ENCODE results near the gene FIBIN.

FIBIN gene

GRCh38 chr11:27002838-27003237, 8.9 kb downstream of the FIBIN start:
- H3K4me3 ChIP-seq (ENCODE audit: low read length) = no peak overlapping the region
- H3K9me3 ChIP-seq (ENCODE audit: control insufficient read depth, low read length) = no peaks in the 10 kb centered on the region
- no peak overlapping the region for H3K9ac ChIP-seq (ENCODE audit: low read length)
- DNase-seq (ENCODE audit: low read depth) = no peak
- H3K4me1 ChIP-seq (ENCODE audit: control insufficient read depth, insufficient read depth, low read length) = peaks cover 9% of the 10 kb centered on the region
- H3K36me3 ChIP-seq (ENCODE audit: control insufficient read depth, insufficient read depth, low read length, severe bottlenecking) = no peaks in the 10 kb centered on the region
- no peaks in the 10 kb centered on the region for H3K27me3 ChIP-seq (replicated peaks; ENCODE audit: control insufficient read depth, insufficient read depth, low read length)

DNA sequence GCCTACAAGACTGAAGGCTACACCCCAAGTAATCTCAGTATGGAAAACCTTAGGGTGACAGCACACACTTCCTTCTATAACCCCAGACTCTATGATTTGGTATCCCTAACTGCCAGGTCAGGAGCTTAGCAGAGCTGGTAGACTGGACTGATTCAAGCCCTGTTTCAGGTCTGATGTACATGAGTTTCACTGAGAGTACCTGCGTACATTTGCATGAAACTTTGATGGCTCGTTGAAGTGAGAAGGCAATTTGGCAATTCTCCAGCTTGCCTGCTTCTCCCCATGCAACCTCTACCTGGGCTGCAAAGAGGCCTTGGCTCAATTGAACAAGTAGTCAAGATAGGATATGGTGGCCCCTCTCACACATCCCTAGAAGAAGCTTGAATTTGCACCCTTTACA, 10.2 kb downstream of the FIBIN start:
- Histone ChIP-seq H3K36me3 (ENCODE audit: control insufficient read depth, insufficient read depth, low read length, severe bottlenecking) (no peaks in the 10 kb centered on the region), H3K27me3 (replicated peaks; ENCODE audit: control insufficient read depth, insufficient read depth, low read length) (no peaks in the 10 kb centered on the region), H3K4me1 (ENCODE audit: control insufficient read depth, insufficient read depth, low read length) (peaks cover 9% of the 10 kb centered on the region), H3K9ac (ENCODE audit: low read length) (no peak overlapping the region), H3K9me3 (ENCODE audit: control insufficient read depth, low read length) (no peaks in the 10 kb centered on the region), H3K4me3 (ENCODE audit: low read length) (no peak overlapping the region)
- no peak for DNase-seq (ENCODE audit: low read depth)

- H3K9ac ChIP-seq (ENCODE audit: low read length) = no peak overlapping the region
- H3K27me3 ChIP-seq (replicated peaks; ENCODE audit: control insufficient read depth, insufficient read depth, low read length) = no peaks in the 10 kb centered on the region
- H3K36me3 ChIP-seq (ENCODE audit: control insufficient read depth, insufficient read depth, low read length, severe bottlenecking) = no peaks in the 10 kb centered on the region
- DNase-seq (ENCODE audit: low read depth) = no peak
- H3K4me3 ChIP-seq (ENCODE audit: low read length) = no peak overlapping the region
- peaks cover 20% of the 10 kb centered on the region for H3K4me1 ChIP-seq (ENCODE audit: control insufficient read depth, insufficient read depth, low read length)
- H3K9me3 ChIP-seq (ENCODE audit: control insufficient read depth, low read length) = no peaks in the 10 kb centered on the region
Measured at GRCh38 chr11:27008811-27009535, 15.1 kb downstream of the FIBIN start.

DNA sequence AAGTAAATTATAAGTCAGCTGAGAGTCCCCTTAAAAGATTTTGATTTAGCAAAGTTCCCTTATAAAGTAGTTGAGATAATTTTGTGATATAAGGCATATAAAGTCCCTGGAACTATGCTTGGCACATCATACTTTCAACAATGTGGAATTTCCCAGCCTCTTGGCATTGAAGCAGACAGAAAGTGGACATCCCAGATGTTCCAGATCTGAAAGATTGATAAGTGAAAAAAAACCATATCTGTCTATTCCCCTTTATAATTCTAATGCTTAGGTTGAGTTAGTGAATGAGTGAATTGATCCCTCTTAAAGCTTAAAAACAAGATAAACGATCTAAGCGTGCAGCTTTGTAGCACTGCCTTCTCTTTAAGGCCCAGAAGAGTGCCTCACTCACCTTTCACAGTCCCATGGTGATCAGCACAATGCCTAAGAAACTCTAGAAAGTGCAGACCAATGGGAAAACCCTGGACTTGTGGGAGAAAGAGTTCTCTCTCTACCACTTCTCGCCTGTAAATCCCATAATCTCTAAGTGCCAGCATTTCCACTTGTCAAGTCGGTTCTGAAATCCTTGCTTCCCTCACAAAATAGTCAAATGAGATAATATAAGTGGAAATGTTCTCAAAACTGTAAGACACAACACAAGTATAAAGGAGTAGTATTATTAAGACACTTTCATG, 17.8 kb downstream of the FIBIN start:
- DNase-seq (ENCODE audit: low read depth) = no peak

DNA sequence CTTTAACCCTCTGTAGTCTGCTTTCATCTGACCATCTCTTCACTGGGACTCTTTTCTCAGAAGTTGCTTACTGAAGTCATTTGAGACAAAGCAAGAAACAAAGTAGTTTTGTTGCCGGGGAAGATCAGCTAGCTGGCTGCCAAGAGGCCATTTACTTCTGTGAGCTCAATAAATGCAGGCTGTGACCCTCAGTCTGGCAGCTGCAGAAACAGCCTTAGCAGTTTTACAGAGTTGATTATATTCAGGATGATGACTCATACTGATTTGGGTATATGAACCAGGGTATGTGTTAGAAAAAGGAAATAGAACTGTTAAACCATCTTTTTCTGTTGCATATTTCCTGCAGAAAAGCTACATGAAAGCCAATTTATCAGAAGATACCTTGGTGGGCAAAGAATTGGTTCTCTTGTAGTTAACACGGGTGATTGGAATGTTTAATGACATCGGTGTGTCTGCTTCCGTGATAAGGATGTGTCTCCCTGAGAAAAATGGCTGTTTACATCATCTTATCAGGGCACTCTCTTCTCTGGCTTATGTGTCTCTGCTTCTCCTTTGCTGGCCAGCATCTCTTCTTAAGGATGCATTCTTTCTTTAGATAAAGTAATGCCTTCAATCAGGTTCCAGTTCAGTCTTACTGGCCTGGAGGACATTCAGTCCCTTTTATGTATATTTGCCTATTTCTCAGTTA, 18.5 kb downstream of the FIBIN start:
- Histone ChIP-seq H3K4me3 (ENCODE audit: low read length) (no peak overlapping the region), H3K36me3 (ENCODE audit: control insufficient read depth, insufficient read depth, low read length, severe bottlenecking) (no peaks in the 10 kb centered on the region), H3K4me1 (ENCODE audit: control insufficient read depth, insufficient read depth, low read length) (peaks cover 27% of the 10 kb centered on the region), H3K27me3 (replicated peaks; ENCODE audit: control insufficient read depth, insufficient read depth, low read length) (no peaks in the 10 kb centered on the region), H3K9me3 (ENCODE audit: control insufficient read depth, low read length) (no peaks in the 10 kb centered on the region), H3K9ac (ENCODE audit: low read length) (no peak overlapping the region)
- DNase-seq (ENCODE audit: low read depth) = peak; percentile 62

More for the DNA sequence above, 17.8 kb downstream of the FIBIN start:
- H3K9me3 ChIP-seq (ENCODE audit: control insufficient read depth, low read length) = no peaks in the 10 kb centered on the region
- no peak overlapping the region for H3K9ac ChIP-seq (ENCODE audit: low read length)
- H3K4me3 ChIP-seq (ENCODE audit: low read length) = no peak overlapping the region
- no peaks in the 10 kb centered on the region for H3K36me3 ChIP-seq (ENCODE audit: control insufficient read depth, insufficient read depth, low read length, severe bottlenecking)
- no peaks in the 10 kb centered on the region for H3K27me3 ChIP-seq (replicated peaks; ENCODE audit: control insufficient read depth, insufficient read depth, low read length)
- peaks cover 27% of the 10 kb centered on the region for H3K4me1 ChIP-seq (ENCODE audit: control insufficient read depth, insufficient read depth, low read length)

DNA sequence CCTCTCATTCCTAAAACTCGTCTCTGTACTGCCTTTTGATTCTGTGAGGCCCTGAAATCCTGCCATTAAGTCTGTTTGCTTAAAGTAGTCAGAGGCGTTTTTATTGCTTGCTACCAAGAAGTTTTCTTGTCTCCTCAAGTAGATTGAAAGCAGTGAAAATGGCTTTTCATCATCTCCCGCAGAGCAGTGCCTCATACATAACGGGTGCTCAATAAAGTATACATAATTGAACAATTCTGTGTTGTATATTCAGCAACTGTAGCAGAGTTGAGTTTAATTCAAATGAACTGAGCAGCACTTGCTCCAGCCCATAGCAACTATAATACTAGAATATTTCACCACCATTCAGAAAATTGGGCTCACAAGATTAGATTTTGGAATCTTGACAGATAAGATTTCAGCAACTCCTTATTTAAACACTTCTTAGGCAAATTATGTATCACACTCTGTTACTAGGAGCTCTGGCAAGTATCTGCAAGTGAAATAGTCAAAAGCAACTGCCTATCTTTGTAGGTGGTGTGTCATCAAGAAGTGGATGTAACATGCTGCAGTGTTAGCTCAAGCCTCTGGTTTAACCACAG, 20.0 kb downstream of the FIBIN start:
- peak; percentile 44 for DNase-seq (ENCODE audit: low read depth)
- Histone ChIP-seq H3K9me3 (ENCODE audit: control insufficient read depth, low read length) (no peaks in the 10 kb centered on the region), H3K4me1 (ENCODE audit: control insufficient read depth, insufficient read depth, low read length) (peaks cover 27% of the 10 kb centered on the region), H3K36me3 (ENCODE audit: control insufficient read depth, insufficient read depth, low read length, severe bottlenecking) (no peaks in the 10 kb centered on the region), H3K4me3 (ENCODE audit: low read length) (no peak overlapping the region), H3K9ac (ENCODE audit: low read length) (no peak overlapping the region), H3K27me3 (replicated peaks; ENCODE audit: control insufficient read depth, insufficient read depth, low read length) (no peaks in the 10 kb centered on the region)

GRCh38 chr11:27018902-27019529, 25.1 kb downstream of the FIBIN start:
- peaks cover 7% of the 10 kb centered on the region for H3K4me1 ChIP-seq (ENCODE audit: control insufficient read depth, insufficient read depth, low read length)
- H3K4me3 ChIP-seq (ENCODE audit: low read length) = no peak overlapping the region
- H3K27me3 ChIP-seq (replicated peaks; ENCODE audit: control insufficient read depth, insufficient read depth, low read length) = no peaks in the 10 kb centered on the region
- H3K36me3 ChIP-seq (ENCODE audit: control insufficient read depth, insufficient read depth, low read length, severe bottlenecking) = no peaks in the 10 kb centered on the region
- H3K9ac ChIP-seq (ENCODE audit: low read length) = no peak overlapping the region
- no peak for DNase-seq (ENCODE audit: low read depth)
- H3K9me3 ChIP-seq (ENCODE audit: control insufficient read depth, low read length) = no peaks in the 10 kb centered on the region

DNA sequence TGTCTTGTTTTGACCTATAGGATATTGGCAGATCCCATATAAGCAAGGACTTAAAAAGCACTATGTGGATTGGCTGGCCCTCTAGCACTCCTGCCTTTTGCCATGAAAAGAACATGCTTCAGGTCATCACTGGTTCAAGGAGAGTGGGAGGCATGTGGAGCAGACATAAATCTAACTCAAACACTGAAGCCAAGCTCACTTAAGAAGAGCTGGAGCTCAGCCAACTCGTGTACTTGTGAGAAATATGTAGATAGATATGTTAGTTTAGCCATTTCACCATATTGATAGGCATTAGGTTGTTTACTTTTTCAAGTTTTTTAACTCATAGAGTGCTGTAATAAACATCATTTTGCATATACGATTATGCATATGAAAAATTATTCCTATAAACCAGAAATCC, 26.8 kb downstream of the FIBIN start:
- no peak overlapping the region for H3K4me3 ChIP-seq (ENCODE audit: low read length)

GRCh38 chr11:27022659-27023251, 28.8 kb downstream of the FIBIN start:
- Histone ChIP-seq H3K36me3 (ENCODE audit: control insufficient read depth, insufficient read depth, low read length, severe bottlenecking) (no peaks in the 10 kb centered on the region), H3K9me3 (ENCODE audit: control insufficient read depth, low read length) (no peaks in the 10 kb centered on the region), H3K4me1 (ENCODE audit: control insufficient read depth, insufficient read depth, low read length) (no peaks in the 10 kb centered on the region), H3K4me3 (ENCODE audit: low read length) (no peak overlapping the region), H3K9ac (ENCODE audit: low read length) (no peak overlapping the region), H3K27me3 (replicated peaks; ENCODE audit: control insufficient read depth, insufficient read depth, low read length) (no peaks in the 10 kb centered on the region)
- DNase-seq (ENCODE audit: low read depth) = no peak

More for the DNA sequence above, 26.8 kb downstream of the FIBIN start:
- H3K27me3 ChIP-seq (replicated peaks; ENCODE audit: control insufficient read depth, insufficient read depth, low read length) = no peaks in the 10 kb centered on the region
- no peaks in the 10 kb centered on the region for H3K4me1 ChIP-seq (ENCODE audit: control insufficient read depth, insufficient read depth, low read length)
- no peaks in the 10 kb centered on the region for H3K36me3 ChIP-seq (ENCODE audit: control insufficient read depth, insufficient read depth, low read length, severe bottlenecking)
- H3K9me3 ChIP-seq (ENCODE audit: control insufficient read depth, low read length) = no peaks in the 10 kb centered on the region
- DNase-seq (ENCODE audit: low read depth) = peak; percentile 42
- no peak overlapping the region for H3K9ac ChIP-seq (ENCODE audit: low read length)

- H3K9ac ChIP-seq (ENCODE audit: low read length) = no peak overlapping the region
Measured at GRCh38 chr11:27024865-27025264, 31.0 kb downstream of the FIBIN start.

More at GRCh38 chr11:27024865-27025264, 31.0 kb downstream of the FIBIN start:
- H3K36me3 ChIP-seq (ENCODE audit: control insufficient read depth, insufficient read depth, low read length, severe bottlenecking) = no peaks in the 10 kb centered on the region
- H3K4me1 ChIP-seq (ENCODE audit: control insufficient read depth, insufficient read depth, low read length) = peaks cover 14% of the 10 kb centered on the region
- DNase-seq (ENCODE audit: low read depth) = no peak
- no peaks in the 10 kb centered on the region for H3K27me3 ChIP-seq (replicated peaks; ENCODE audit: control insufficient read depth, insufficient read depth, low read length)
- H3K4me3 ChIP-seq (ENCODE audit: low read length) = no peak overlapping the region
- no peaks in the 10 kb centered on the region for H3K9me3 ChIP-seq (ENCODE audit: control insufficient read depth, low read length)
